Parathyroid adenoma (tissue), 2 donors: ENCODE measurements around the gene TPCN1.

Experiments
- H2AFZ ChIP-seq: fragments of 300-600 bp; sonication (generic); one replicate; pipeline ENCODE4 v1.7.0; 2017; ENCODE audit warnings: antibody characterized with exemption, mild to moderate bottlenecking
- H3K27ac ChIP-seq: fragments of 300-600 bp; sonication (generic); one replicate; pipeline ENCODE4 v1.7.0; 2017
- H3K27me3 ChIP-seq: fragments of 300-600 bp; sonication (generic); one replicate; pipeline ENCODE4 v1.7.0; 2017; ENCODE audit warnings: low read length; ENCODE audit not compliant: control insufficient read depth, insufficient read depth
- H3K36me3 ChIP-seq: fragments of 300-600 bp; sonication (generic); one replicate; pipeline ENCODE4 v1.7.0; 2017; ENCODE audit warnings: low read length; ENCODE audit not compliant: control insufficient read depth, insufficient read depth
- H3K4me1 ChIP-seq: fragments of 300-600 bp; sonication (generic); one replicate; pipeline ENCODE4 v1.7.0; 2017; ENCODE audit warnings: control low read depth
- H3K4me2 ChIP-seq: fragments of 300-600 bp; sonication (generic); one replicate; pipeline ENCODE4 v1.7.0; 2017; ENCODE audit warnings: low read length
- H3K4me3 ChIP-seq: fragments of 300-600 bp; sonication (generic); one replicate; pipeline ENCODE4 v1.7.0; 2017; ENCODE audit warnings: low read depth, low read length
- H3K79me2 ChIP-seq: fragments of 300-600 bp; sonication (generic); one replicate; pipeline ENCODE4 v1.7.0; 2017; ENCODE audit warnings: control low read depth
- H3K9ac ChIP-seq: fragments of 300-600 bp; sonication (generic); one replicate; pipeline ENCODE4 v1.7.0; 2017; ENCODE audit warnings: mild to moderate bottlenecking
- H3K9me3 ChIP-seq: fragments of 300-600 bp; sonication (generic); one replicate; pipeline ENCODE4 v1.7.0; 2017; ENCODE audit warnings: low read length; ENCODE audit not compliant: control insufficient read depth
- TF ChIP-seq, protein P1 (sequence below): fragments of 300-600 bp; sonication (generic); IDR thresholded peaks from one replicate; pipeline ENCODE4 v1.7.0; 2017; ENCODE audit warnings: antibody characterized with exemption, mild to moderate bottlenecking
- donor health status: primary hyperparathyroidism.

Gene TPCN1

DNA sequence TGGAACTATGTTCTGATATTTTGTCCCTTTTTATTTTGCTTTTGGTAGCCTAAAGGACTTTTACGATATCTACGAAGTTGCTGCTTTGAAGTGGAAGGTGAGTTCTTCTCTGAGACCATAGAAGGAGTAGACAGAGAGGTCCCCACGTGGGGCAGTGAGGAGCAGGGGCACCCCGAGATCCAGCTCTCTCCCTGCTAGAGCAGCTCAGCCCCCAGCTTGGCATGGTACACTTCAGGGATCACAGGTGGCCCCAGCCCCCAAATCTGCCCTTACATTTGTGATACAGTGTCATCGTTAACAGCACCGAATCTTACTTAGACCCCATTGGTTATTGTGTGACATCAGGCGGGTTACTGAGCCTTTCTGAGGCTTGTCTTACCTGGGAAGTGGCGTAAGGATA, 56.9 kb downstream of the TPCN1 start:
- no peaks in the 10 kb centered on the region for H3K36me3 ChIP-seq

GRCh38 chr12:113278633-113279032, 57.4 kb downstream of the TPCN1 start:
- no peaks in the 10 kb centered on the region for H3K27me3 ChIP-seq
- H3K36me3 ChIP-seq = no peaks in the 10 kb centered on the region
- H3K9ac ChIP-seq = no peak overlapping the region
- no peaks in the 10 kb centered on the region for H3K4me1 ChIP-seq
- peaks cover 2% of the 10 kb centered on the region for H3K79me2 ChIP-seq
- H2AFZ ChIP-seq = no peak overlapping the region
- H3K4me3 ChIP-seq = no peak overlapping the region
- TF ChIP-seq, protein P1, sequence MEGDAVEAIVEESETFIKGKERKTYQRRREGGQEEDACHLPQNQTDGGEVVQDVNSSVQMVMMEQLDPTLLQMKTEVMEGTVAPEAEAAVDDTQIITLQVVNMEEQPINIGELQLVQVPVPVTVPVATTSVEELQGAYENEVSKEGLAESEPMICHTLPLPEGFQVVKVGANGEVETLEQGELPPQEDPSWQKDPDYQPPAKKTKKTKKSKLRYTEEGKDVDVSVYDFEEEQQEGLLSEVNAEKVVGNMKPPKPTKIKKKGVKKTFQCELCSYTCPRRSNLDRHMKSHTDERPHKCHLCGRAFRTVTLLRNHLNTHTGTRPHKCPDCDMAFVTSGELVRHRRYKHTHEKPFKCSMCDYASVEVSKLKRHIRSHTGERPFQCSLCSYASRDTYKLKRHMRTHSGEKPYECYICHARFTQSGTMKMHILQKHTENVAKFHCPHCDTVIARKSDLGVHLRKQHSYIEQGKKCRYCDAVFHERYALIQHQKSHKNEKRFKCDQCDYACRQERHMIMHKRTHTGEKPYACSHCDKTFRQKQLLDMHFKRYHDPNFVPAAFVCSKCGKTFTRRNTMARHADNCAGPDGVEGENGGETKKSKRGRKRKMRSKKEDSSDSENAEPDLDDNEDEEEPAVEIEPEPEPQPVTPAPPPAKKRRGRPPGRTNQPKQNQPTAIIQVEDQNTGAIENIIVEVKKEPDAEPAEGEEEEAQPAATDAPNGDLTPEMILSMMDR = no peak
- H3K4me2 ChIP-seq = no peak overlapping the region
- H3K27ac ChIP-seq = no peak overlapping the region
- no peaks in the 10 kb centered on the region for H3K9me3 ChIP-seq

More for the DNA sequence above, 56.9 kb downstream of the TPCN1 start:
- TF ChIP-seq, protein P1 = no peak
- peaks cover 6% of the 10 kb centered on the region for H3K79me2 ChIP-seq
- H3K4me3 ChIP-seq = no peak overlapping the region
- H3K9me3 ChIP-seq = no peaks in the 10 kb centered on the region
- no peak overlapping the region for H2AFZ ChIP-seq
- no peak overlapping the region for H3K9ac ChIP-seq
- H3K4me2 ChIP-seq = no peak overlapping the region
- no peak overlapping the region for H3K27ac ChIP-seq
- H3K4me1 ChIP-seq = no peaks in the 10 kb centered on the region
- H3K27me3 ChIP-seq = no peaks in the 10 kb centered on the region

DNA sequence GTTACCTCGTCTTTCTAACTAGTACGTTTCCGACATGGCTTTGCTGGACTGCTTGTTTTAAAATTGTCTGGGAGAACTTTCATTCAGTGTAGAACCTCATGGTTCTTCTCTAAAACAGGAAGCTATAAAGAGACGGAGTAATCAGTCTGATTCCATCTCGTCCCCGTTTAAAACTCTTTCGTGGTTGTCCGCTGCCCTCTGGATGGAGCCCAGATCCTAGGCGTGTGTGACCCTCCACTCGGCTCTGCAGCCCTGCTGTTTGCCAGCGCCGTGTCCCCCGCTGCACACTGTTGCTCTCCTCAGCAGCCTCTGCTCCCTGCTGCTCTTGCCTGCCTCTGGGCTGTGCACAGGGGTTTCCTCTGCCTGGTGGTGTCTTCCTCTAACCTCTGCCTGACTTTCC, 63.5 kb downstream of the TPCN1 start:
- Histone ChIP-seq H3K27me3 (no peaks in the 10 kb centered on the region), H3K79me2 (no peaks in the 10 kb centered on the region), H3K4me3 (no peak overlapping the region), H3K36me3 (no peaks in the 10 kb centered on the region), H3K27ac (no peak overlapping the region), H2AFZ (no peak overlapping the region), H3K9ac (no peak overlapping the region), H3K4me1 (no peaks in the 10 kb centered on the region), H3K4me2 (no peak overlapping the region), H3K9me3 (no peaks in the 10 kb centered on the region)
- TF ChIP-seq, protein P1 = no peak

DNA sequence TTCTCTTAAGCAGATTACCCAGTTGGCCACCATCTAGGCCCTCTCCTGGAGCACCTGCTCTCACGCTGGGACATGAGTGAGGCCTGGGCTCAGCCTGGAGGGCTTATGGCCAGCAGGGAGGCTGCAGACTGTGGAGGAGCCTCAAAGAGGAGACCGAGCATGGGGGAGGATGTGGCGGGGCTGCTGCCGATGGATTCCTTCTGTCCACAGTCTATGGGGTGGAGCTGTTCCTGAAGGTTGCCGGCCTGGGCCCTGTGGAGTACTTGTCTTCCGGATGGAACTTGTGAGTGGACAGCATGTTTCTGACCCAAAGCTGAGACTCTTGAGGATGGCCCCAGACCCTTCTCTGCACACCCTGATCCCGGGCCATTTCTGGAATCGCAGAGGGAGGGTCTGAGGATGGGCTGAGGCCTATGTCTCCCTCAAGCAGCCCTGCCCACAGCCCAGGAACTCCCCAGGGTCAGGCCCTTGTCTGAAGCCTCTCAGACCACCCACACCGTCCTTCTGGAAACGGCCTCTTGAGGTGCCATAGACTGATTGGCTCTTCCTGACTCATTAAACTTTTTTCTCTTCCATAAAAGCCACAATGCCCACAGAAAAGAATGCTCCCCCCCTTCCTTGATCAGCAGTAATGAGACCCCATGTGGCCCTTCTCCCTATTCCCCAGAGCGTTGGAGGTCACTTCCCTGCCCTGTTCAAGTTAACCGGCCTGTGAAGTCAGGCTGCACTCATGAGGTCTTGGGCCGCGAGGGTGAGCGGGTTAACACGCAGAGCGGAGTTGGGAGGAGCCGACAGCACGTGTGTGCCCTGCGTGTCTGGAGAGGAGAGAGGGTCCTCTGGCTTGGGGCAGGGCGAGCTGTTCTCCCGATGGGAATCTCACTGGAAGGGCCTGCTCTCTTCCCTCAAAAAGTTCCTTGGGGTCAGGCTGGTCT, 64.7 kb downstream of the TPCN1 start:
- H3K9ac ChIP-seq = no peak overlapping the region
- no peak overlapping the region for H2AFZ ChIP-seq
- no peaks in the 10 kb centered on the region for H3K9me3 ChIP-seq
- no peak overlapping the region for H3K27ac ChIP-seq
- H3K4me3 ChIP-seq = no peak overlapping the region
- no peaks in the 10 kb centered on the region for H3K36me3 ChIP-seq
- H3K4me2 ChIP-seq = no peak overlapping the region
- H3K4me1 ChIP-seq = no peaks in the 10 kb centered on the region
- TF ChIP-seq, protein P1 = no peak
- H3K27me3 ChIP-seq = no peaks in the 10 kb centered on the region
- no peaks in the 10 kb centered on the region for H3K79me2 ChIP-seq

DNA sequence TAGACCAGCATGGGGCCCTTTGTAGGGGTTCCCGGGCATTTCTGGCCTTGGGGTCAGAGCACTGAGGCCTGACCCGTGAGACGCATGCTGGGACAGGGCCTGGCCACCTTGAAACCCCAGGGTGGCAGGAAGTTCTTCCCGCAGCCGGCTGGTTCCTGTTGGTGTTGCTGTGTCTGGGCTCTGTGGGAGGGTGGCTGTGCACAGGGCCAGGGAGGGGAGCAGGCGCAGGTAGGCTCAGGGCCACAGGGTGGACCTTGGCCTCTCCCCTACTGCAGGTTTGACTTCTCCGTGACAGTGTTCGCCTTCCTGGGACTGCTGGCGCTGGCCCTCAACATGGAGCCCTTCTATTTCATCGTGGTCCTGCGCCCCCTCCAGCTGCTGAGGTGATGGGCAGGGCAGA, 65.4 kb downstream of the TPCN1 start:
- Histone ChIP-seq H3K36me3 (no peaks in the 10 kb centered on the region), H3K4me1 (no peaks in the 10 kb centered on the region), H3K9ac (no peak overlapping the region), H3K27me3 (no peaks in the 10 kb centered on the region), H2AFZ (no peak overlapping the region), H3K4me2 (no peak overlapping the region), H3K4me3 (no peak overlapping the region), H3K9me3 (no peaks in the 10 kb centered on the region), H3K79me2 (no peaks in the 10 kb centered on the region), H3K27ac (no peak overlapping the region)
- TF ChIP-seq, protein P1 = no peak
